K562 (cell line): ENCODE measurements around the gene SMYD2. TPM values are rescaled to one million over a fixed set of nuclear protein-coding genes. Genes with fewer than 3 reads are reported as not detected.

Experiments used
- FOXM1 ChIP-seq, 2 experiments: fragments of 450-650 bp in 1 of 2; sonication (generic) in 1 of 2; formaldehyde crosslinking in 1 of 2; IDR thresholded peaks; 2 replicates each; pipeline versions ENCODE4 v1.6.1 to v1.9.0; 2017 to 2022; ENCODE audit warnings: low read depth in 2 of 2, mild to moderate bottlenecking in 2 of 2, missing genetic modification reagents in 1 of 2, moderate library complexity in 1 of 2
- GABPB2 ChIP-seq: fragments of 250-450 bp; sonication (Bioruptor Pico); conservative IDR thresholded peaks from 2 replicates; pipeline ENCODE4 v1.5.1; 2021; ENCODE audit warnings: mild to moderate bottlenecking
- HLTF ChIP-seq: fragments of 450-650 bp; IDR thresholded peaks from 2 replicates; pipeline ENCODE4 v1.6.1; 2016
- RFX1 ChIP-seq: fragments of 450-650 bp; IDR thresholded peaks from 2 replicates; pipeline ENCODE4 v1.6.1; 2016; ENCODE audit warnings: mild to moderate bottlenecking, moderate library complexity
- SMARCC2 ChIP-seq: fragments of 450-650 bp; IDR thresholded peaks from 2 replicates; pipeline ENCODE4 v1.6.1; 2017; ENCODE audit warnings: antibody characterized with exemption, moderate library complexity, mild to moderate bottlenecking, low read depth
- SOX6 ChIP-seq: fragments of 450-650 bp; IDR thresholded peaks from 2 replicates; pipeline ENCODE4 v1.6.1; 2014; ENCODE audit warnings: mild to moderate bottlenecking
- SRSF3 ChIP-seq: fragments of 200-400 bp; formaldehyde crosslinking; IDR thresholded peaks from 2 replicates; pipeline ENCODE4 v1.6.1; 2016; ENCODE audit warnings: mild to moderate bottlenecking, low read length, moderate library complexity; ENCODE audit not compliant: insufficient read depth
- ZC3H11A ChIP-seq: IDR thresholded peaks from 2 replicates; pipeline ENCODE4 v1.6.1; 2012; ENCODE audit warnings: low read depth, low read length, improper control_type of control experiment
- ZNF174 ChIP-seq: fragments of 250-450 bp; sonication (Bioruptor Pico); IDR thresholded peaks from 2 replicates; pipeline ENCODE4 v1.4.0; 2020; ENCODE audit warnings: mild to moderate bottlenecking
- ZNF384 ChIP-seq: IDR thresholded peaks from 2 replicates; pipeline ENCODE4 v1.6.1; 2012; ENCODE audit warnings: low read depth, low read length, improper control_type of control experiment
- polyA plus RNA-seq, 8 experiments: library from polyadenylated mRNA; depleted of rRNA in 4 of 8; stranded (reverse) in 5 of 8; unstranded in 3 of 8; fragments of >200 nt; fragmentation: Nextera tagmentation in 2 of 8; fragmentation: Illumina TruSeq in 1 of 8; extraction: Ambion mirVana in 2 of 8; extraction: Trizol in 1 of 8; gene quantifications; 2 replicates each; pipeline versions ENCODE4 v1.2.1 to v1.2.3, GENCODE V29; 2011 to 2014; ENCODE audit warnings: inconsistent platforms in 1 of 8, missing spikeins in 1 of 8
- total RNA-seq, 7 experiments: library from RNA; depleted of rRNA in 6 of 7; stranded (reverse); fragments of >200 nt in 6 of 7; fragmentation: Illumina TruSeq in 2 of 7; extraction: Trizol in 2 of 7; gene quantifications; 2 replicates each; pipeline versions ENCODE4 v1.2.1 to v1.2.3, GENCODE V29; 2011 to 2021; ENCODE audit warnings: low replicate concordance in 1 of 7
- TF ChIP-seq, protein P1 (sequence below): sonication (generic); formaldehyde crosslinking; IDR thresholded peaks from 2 replicates; pipeline ENCODE4 v1.8.1; 2023; ENCODE audit warnings: missing genetic modification reagents, mild to moderate bottlenecking, borderline replicate concordance
- TF ChIP-seq, protein P2 (sequence below): fragments of 450-650 bp; IDR thresholded peaks from one replicate; pipeline ENCODE4 v1.6.1; 2018; ENCODE audit warnings: mild to moderate bottlenecking, moderate library complexity; ENCODE audit not compliant: partially characterized antibody
- TF ChIP-seq, protein P3 (sequence below): fragments of 250-450 bp; sonication (Bioruptor Pico); IDR thresholded peaks from 2 replicates; pipeline ENCODE4 v1.5.0; 2021
- TF ChIP-seq, protein P4 (sequence below): fragments of 250-450 bp; sonication (Bioruptor Pico); IDR thresholded peaks from 2 replicates; pipeline ENCODE4 v1.9.0; 2021; ENCODE audit warnings: mild to moderate bottlenecking
- TF ChIP-seq, protein P5 (sequence below): fragments of 450-650 bp; formaldehyde crosslinking; IDR thresholded peaks from 2 replicates; pipeline ENCODE4 v1.4.0; 2022; ENCODE audit warnings: missing genetic modification characterization
- TF ChIP-seq, protein P6 (sequence below), 2 experiments: fragments of 250-450 bp in 1 of 2; fragments of 450-650 bp in 1 of 2; sonication (Bioruptor Pico) in 1 of 2; IDR thresholded peaks; 2 replicates each; pipeline versions ENCODE4 v1.6.1 to v1.8.0; 2016 to 2021; ENCODE audit warnings: mild to moderate bottlenecking in 2 of 2, moderate library complexity in 2 of 2, missing compliant biosample characterization in 1 of 2, missing genetic modification characterization in 1 of 2

The SMYD2 gene
- total and polyA plus RNA-seq, 9 of the 15 experiments (the other 6 are each of a cell fraction or from before 2014, with no cell fraction given) = 13.8 to 81.3 (median 39.9) TPM

DNA sequence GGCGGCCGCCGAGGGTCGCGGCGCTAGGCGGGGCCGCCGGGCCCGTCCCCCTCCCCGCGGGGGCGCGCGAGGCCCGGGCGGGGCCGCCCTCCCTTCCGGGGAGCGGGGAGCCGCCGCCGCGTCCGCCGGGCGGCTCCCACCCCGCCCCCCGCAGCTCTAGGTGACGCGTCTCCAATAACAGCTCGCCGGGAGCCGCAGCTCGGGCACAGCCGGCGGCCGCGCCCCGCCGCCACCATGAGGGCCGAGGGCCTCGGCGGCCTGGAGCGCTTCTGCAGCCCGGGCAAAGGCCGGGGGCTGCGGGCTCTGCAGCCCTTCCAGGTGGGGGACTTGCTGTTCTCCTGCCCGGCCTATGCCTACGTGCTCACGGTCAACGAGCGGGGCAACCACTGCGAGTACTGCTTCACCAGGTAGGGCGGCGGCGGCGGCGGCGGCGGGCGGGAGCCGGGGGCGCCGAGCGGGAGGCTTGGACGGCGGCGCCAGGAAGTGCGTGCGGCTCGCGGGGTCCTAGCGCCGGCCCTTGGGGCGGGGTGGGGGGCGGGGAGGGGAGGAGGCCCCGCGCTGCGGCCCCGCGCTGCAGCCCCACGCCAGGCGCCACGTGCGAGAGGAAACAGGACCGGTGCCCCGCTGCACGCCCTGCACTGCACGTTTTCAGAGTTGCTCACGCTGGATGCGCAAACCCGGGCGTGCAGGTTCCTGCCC is at the start of gene SMYD2 (continued):
- TF ChIP-seq GABPB2 (no peak), ZNF174 (CRISPR knock-in tag) (no peak), SRSF3 (no peak), SMARCC2 (no peak), ZC3H11A (no peak), FOXM1 (IDR thresholded peaks at IDR 0.05; ENCODE audit: low read depth) (no peak), FOXM1 (CRISPR knock-in tag; IDR thresholded peaks at IDR 0.05; ENCODE audit: low read depth) (no peak), ZNF384 (no peak), RFX1 (no peak), SOX6 (0 out of 2 replicates have a peak, but pooled peaks have one; percentile 22), HLTF (no peak)
- TF ChIP-seq, protein P1, sequence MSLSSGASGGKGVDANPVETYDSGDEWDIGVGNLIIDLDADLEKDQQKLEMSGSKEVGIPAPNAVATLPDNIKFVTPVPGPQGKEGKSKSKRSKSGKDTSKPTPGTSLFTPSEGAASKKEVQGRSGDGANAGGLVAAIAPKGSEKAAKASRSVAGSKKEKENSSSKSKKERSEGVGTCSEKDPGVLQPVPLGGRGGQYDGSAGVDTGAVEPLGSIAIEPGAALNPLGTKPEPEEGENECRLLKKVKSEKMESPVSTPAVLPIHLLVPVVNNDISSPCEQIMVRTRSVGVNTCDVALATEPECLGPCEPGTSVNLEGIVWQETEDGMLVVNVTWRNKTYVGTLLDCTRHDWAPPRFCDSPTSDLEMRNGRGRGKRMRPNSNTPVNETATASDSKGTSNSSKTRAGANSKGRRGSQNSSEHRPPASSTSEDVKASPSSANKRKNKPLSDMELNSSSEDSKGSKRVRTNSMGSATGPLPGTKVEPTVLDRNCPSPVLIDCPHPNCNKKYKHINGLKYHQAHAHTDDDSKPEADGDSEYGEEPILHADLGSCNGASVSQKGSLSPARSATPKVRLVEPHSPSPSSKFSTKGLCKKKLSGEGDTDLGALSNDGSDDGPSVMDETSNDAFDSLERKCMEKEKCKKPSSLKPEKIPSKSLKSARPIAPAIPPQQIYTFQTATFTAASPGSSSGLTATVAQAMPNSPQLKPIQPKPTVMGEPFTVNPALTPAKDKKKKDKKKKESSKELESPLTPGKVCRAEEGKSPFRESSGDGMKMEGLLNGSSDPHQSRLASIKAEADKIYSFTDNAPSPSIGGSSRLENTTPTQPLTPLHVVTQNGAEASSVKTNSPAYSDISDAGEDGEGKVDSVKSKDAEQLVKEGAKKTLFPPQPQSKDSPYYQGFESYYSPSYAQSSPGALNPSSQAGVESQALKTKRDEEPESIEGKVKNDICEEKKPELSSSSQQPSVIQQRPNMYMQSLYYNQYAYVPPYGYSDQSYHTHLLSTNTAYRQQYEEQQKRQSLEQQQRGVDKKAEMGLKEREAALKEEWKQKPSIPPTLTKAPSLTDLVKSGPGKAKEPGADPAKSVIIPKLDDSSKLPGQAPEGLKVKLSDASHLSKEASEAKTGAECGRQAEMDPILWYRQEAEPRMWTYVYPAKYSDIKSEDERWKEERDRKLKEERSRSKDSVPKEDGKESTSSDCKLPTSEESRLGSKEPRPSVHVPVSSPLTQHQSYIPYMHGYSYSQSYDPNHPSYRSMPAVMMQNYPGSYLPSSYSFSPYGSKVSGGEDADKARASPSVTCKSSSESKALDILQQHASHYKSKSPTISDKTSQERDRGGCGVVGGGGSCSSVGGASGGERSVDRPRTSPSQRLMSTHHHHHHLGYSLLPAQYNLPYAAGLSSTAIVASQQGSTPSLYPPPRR = no peak
- TF ChIP-seq, protein P2, sequence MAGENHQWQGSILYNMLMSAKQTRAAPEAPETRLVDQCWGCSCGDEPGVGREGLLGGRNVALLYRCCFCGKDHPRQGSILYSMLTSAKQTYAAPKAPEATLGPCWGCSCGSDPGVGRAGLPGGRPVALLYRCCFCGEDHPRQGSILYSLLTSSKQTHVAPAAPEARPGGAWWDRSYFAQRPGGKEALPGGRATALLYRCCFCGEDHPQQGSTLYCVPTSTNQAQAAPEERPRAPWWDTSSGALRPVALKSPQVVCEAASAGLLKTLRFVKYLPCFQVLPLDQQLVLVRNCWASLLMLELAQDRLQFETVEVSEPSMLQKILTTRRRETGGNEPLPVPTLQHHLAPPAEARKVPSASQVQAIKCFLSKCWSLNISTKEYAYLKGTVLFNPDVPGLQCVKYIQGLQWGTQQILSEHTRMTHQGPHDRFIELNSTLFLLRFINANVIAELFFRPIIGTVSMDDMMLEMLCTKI = no peak
- TF ChIP-seq, protein P3, sequence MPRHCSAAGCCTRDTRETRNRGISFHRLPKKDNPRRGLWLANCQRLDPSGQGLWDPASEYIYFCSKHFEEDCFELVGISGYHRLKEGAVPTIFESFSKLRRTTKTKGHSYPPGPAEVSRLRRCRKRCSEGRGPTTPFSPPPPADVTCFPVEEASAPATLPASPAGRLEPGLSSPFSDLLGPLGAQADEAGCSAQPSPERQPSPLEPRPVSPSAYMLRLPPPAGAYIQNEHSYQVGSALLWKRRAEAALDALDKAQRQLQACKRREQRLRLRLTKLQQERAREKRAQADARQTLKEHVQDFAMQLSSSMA (CRISPR knock-in tag) = no peak
- TF ChIP-seq, protein P4, sequence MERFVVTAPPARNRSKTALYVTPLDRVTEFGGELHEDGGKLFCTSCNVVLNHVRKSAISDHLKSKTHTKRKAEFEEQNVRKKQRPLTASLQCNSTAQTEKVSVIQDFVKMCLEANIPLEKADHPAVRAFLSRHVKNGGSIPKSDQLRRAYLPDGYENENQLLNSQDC = peak; percentile 85; the same call in 1 of the 2 replicates
- TF ChIP-seq, protein P5, sequence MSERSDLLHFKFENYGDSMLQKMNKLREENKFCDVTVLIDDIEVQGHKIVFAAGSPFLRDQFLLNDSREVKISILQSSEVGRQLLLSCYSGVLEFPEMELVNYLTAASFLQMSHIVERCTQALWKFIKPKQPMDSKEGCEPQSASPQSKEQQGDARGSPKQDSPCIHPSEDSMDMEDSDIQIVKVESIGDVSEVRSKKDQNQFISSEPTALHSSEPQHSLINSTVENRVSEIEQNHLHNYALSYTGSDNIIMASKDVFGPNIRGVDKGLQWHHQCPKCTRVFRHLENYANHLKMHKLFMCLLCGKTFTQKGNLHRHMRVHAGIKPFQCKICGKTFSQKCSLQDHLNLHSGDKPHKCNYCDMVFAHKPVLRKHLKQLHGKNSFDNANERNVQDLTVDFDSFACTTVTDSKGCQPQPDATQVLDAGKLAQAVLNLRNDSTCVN = no peak
- TF ChIP-seq, protein P6, sequence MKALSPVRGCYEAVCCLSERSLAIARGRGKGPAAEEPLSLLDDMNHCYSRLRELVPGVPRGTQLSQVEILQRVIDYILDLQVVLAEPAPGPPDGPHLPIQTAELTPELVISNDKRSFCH (CRISPR knock-in tag; IDR thresholded peaks at IDR 0.05) = no peak
- TF ChIP-seq, protein P6 (tag; IDR thresholded peaks at IDR 0.05) = no peak
